ENCODE data around the gene KRTAP5-3.

DNA sequence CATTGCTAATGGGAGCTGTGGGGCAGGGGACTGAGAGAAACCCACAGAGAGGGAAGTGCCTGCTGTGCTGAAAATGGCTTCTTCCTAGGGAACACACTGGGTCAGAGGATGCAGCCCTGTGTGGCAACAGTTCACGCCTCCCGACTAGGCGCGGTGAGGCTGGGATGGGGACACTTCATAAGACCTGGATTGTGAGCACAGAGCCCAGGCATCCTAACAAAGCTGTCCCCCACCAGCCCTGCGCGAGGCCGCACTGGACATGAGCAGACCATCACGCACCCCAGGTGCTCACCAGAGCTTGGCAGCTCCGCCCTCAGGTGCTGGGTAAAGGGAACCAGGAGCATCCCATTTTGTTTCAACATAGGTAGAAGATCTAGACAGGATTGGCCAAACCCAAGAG lies 15.5 kb upstream of the KRTAP5-3 start:
- TF ChIP-seq, protein P1, sequence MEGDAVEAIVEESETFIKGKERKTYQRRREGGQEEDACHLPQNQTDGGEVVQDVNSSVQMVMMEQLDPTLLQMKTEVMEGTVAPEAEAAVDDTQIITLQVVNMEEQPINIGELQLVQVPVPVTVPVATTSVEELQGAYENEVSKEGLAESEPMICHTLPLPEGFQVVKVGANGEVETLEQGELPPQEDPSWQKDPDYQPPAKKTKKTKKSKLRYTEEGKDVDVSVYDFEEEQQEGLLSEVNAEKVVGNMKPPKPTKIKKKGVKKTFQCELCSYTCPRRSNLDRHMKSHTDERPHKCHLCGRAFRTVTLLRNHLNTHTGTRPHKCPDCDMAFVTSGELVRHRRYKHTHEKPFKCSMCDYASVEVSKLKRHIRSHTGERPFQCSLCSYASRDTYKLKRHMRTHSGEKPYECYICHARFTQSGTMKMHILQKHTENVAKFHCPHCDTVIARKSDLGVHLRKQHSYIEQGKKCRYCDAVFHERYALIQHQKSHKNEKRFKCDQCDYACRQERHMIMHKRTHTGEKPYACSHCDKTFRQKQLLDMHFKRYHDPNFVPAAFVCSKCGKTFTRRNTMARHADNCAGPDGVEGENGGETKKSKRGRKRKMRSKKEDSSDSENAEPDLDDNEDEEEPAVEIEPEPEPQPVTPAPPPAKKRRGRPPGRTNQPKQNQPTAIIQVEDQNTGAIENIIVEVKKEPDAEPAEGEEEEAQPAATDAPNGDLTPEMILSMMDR (IDR thresholded peaks at IDR 0.05) = no peak
- TF ChIP-seq EZH2 (IDR thresholded peaks at IDR 0.05) = no peak
